ENCODE measurements around the gene PIK3R4.

Gene PIK3R4

GRCh38 chr3:130712718-130713423 is 33.8 kb downstream of the PIK3R4 start:
- H3K4ac ChIP-seq (ENCODE audit: low read depth, low read length) = no peak overlapping the region
- WGBS (ENCODE audit: extremely low coverage, insufficient coverage, insufficient read length) = no CpG with 5 or more reads among the region's 3 CpGs
- no peaks in the 10 kb centered on the region for H3K79me1 ChIP-seq (ENCODE audit: low read length)
- H3K9me3 ChIP-seq (ENCODE audit: insufficient read depth, low read depth, low read length) = no peaks in the 10 kb centered on the region
- H3K4me2 ChIP-seq (ENCODE audit: low read length) = no peak overlapping the region
- H3K14ac ChIP-seq (ENCODE audit: low read length) = no peak overlapping the region
- H3K27ac ChIP-seq (ENCODE audit: low read depth, low read length) = no peak overlapping the region
- no peak overlapping the region for H3K4me3 ChIP-seq (ENCODE audit: low read depth, low read length)
- no peaks in the 10 kb centered on the region for H3K27me3 ChIP-seq (ENCODE audit: insufficient read depth, low read length)
- H4K12ac ChIP-seq (ENCODE audit: low read depth, low read length) = no peak overlapping the region
- H3K23ac ChIP-seq (ENCODE audit: low read length) = no peak overlapping the region
- H3K18ac ChIP-seq (ENCODE audit: low read length) = no peak overlapping the region
- no peaks in the 10 kb centered on the region for H3K79me2 ChIP-seq (ENCODE audit: control insufficient read depth, insufficient read depth, low read length, poor library complexity)
- no peak overlapping the region for H2BK120ac ChIP-seq (ENCODE audit: insufficient read depth, low read length, poor library complexity)
- H2AFZ ChIP-seq (ENCODE audit: insufficient read depth, low read length, poor library complexity) = no peak overlapping the region
- H3K36me3 ChIP-seq (ENCODE audit: control insufficient read depth in 1 of 2, insufficient read depth in 2 of 2, low read length in 2 of 2) = peaks cover 5 to 10% of the 10 kb centered on the region in 2 experiments
- no peak overlapping the region for H2BK12ac ChIP-seq (ENCODE audit: low read length)
- H2AK5ac ChIP-seq (ENCODE audit: low read length) = no peak overlapping the region
- no peak for DNase-seq
- no peaks in the 10 kb centered on the region for H3K4me1 ChIP-seq (ENCODE audit: control insufficient read depth in 1 of 2, insufficient read depth in 2 of 2, low read length in 2 of 2)
- H4K91ac ChIP-seq (ENCODE audit: low read depth, low read length) = no peak overlapping the region
- no peak overlapping the region for H3K9ac ChIP-seq (ENCODE audit: low read length)
- no peak overlapping the region for H2BK5ac ChIP-seq (ENCODE audit: low read depth, low read length, poor library complexity)
- no peak overlapping the region for H4K8ac ChIP-seq (ENCODE audit: low read depth, low read length)

GRCh38 chr3:130711565-130712324 is 34.9 kb downstream of the PIK3R4 start:
- Histone ChIP-seq H3K27me3 (ENCODE audit: insufficient read depth, low read length) (no peaks in the 10 kb centered on the region), H3K4me1 (ENCODE audit: control insufficient read depth in 1 of 2, insufficient read depth in 2 of 2, low read length in 2 of 2) (no peaks in the 10 kb centered on the region), H3K4me2 (ENCODE audit: low read length) (no peak overlapping the region), H3K18ac (ENCODE audit: low read length) (no peak overlapping the region), H3K79me1 (ENCODE audit: low read length) (no peaks in the 10 kb centered on the region), H3K4me3 (ENCODE audit: low read depth, low read length) (no peak overlapping the region), H2BK12ac (ENCODE audit: low read length) (no peak overlapping the region), H4K8ac (ENCODE audit: low read depth, low read length) (no peak overlapping the region), H3K14ac (ENCODE audit: low read length) (no peak overlapping the region), H4K91ac (ENCODE audit: low read depth, low read length) (no peak overlapping the region), H3K4ac (ENCODE audit: low read depth, low read length) (no peak overlapping the region), H2AFZ (ENCODE audit: insufficient read depth, low read length, poor library complexity) (no peak overlapping the region), H3K23ac (ENCODE audit: low read length) (no peak overlapping the region), H3K27ac (ENCODE audit: low read depth, low read length) (no peak overlapping the region), H2BK120ac (ENCODE audit: insufficient read depth, low read length, poor library complexity) (no peak overlapping the region), H3K9me3 (ENCODE audit: insufficient read depth, low read depth, low read length) (no peaks in the 10 kb centered on the region), H3K36me3 (ENCODE audit: control insufficient read depth in 1 of 2, insufficient read depth in 2 of 2, low read length in 2 of 2) (peaks cover 4 to 10% of the 10 kb centered on the region in 2 experiments), H2BK5ac (ENCODE audit: low read depth, low read length, poor library complexity) (no peak overlapping the region), H3K79me2 (ENCODE audit: control insufficient read depth, insufficient read depth, low read length, poor library complexity) (no peaks in the 10 kb centered on the region), H2AK5ac (ENCODE audit: low read length) (no peak overlapping the region), H3K9ac (ENCODE audit: low read length) (no peak overlapping the region), H4K12ac (ENCODE audit: low read depth, low read length) (no peak overlapping the region)
- DNase-seq = no peak
- WGBS (ENCODE audit: extremely low coverage, insufficient coverage, insufficient read length) = no CpG with 5 or more reads among the region's 4 CpGs

- Histone ChIP-seq H4K8ac (ENCODE audit: low read depth, low read length) (no peak overlapping the region), H3K23ac (ENCODE audit: low read length) (no peak overlapping the region), H4K12ac (ENCODE audit: low read depth, low read length) (no peak overlapping the region), H2BK120ac (ENCODE audit: insufficient read depth, low read length, poor library complexity) (no peak overlapping the region), H3K9me3 (ENCODE audit: insufficient read depth, low read depth, low read length) (no peaks in the 10 kb centered on the region), H3K18ac (ENCODE audit: low read length) (no peak overlapping the region), H3K4ac (ENCODE audit: low read depth, low read length) (no peak overlapping the region), H2BK12ac (ENCODE audit: low read length) (no peak overlapping the region), H3K9ac (ENCODE audit: low read length) (no peak overlapping the region), H2AK5ac (ENCODE audit: low read length) (no peak overlapping the region), H3K4me2 (ENCODE audit: low read length) (no peak overlapping the region), H3K4me3 (ENCODE audit: low read depth, low read length) (no peak overlapping the region), H3K79me1 (ENCODE audit: low read length) (no peaks in the 10 kb centered on the region), H3K14ac (ENCODE audit: low read length) (no peak overlapping the region), H3K27me3 (ENCODE audit: insufficient read depth, low read length) (no peaks in the 10 kb centered on the region), H2AFZ (ENCODE audit: insufficient read depth, low read length, poor library complexity) (no peak overlapping the region), H3K36me3 (ENCODE audit: control insufficient read depth in 1 of 2, insufficient read depth in 2 of 2, low read length in 2 of 2) (peaks cover 4 to 7% of the 10 kb centered on the region in 2 experiments), H3K4me1 (ENCODE audit: control insufficient read depth in 1 of 2, insufficient read depth in 2 of 2, low read length in 2 of 2) (no peaks in the 10 kb centered on the region), H3K79me2 (ENCODE audit: control insufficient read depth, insufficient read depth, low read length, poor library complexity) (no peaks in the 10 kb centered on the region), H2BK5ac (ENCODE audit: low read depth, low read length, poor library complexity) (no peak overlapping the region), H3K27ac (ENCODE audit: low read depth, low read length) (no peak overlapping the region), H4K91ac (ENCODE audit: low read depth, low read length) (no peak overlapping the region)
- WGBS (ENCODE audit: extremely low coverage, insufficient coverage, insufficient read length) = no CpG with 5 or more reads among the region's 1 CpG
- no peak for DNase-seq
Measured at GRCh38 chr3:130709671-130710070, 37.0 kb downstream of the PIK3R4 start.

- Histone ChIP-seq H3K23ac (ENCODE audit: low read length) (no peak overlapping the region), H3K9ac (ENCODE audit: low read length) (no peak overlapping the region), H3K4me2 (ENCODE audit: low read length) (no peak overlapping the region), H3K4ac (ENCODE audit: low read depth, low read length) (no peak overlapping the region), H3K79me2 (ENCODE audit: control insufficient read depth, insufficient read depth, low read length, poor library complexity) (no peaks in the 10 kb centered on the region), H3K36me3 (ENCODE audit: control insufficient read depth in 1 of 2, insufficient read depth in 2 of 2, low read length in 2 of 2) (peaks cover 2 to 5% of the 10 kb centered on the region in 2 experiments), H4K8ac (ENCODE audit: low read depth, low read length) (no peak overlapping the region), H3K18ac (ENCODE audit: low read length) (no peak overlapping the region), H4K12ac (ENCODE audit: low read depth, low read length) (no peak overlapping the region), H4K91ac (ENCODE audit: low read depth, low read length) (no peak overlapping the region), H2AK5ac (ENCODE audit: low read length) (no peak overlapping the region), H2BK5ac (ENCODE audit: low read depth, low read length, poor library complexity) (no peak overlapping the region), H3K27ac (ENCODE audit: low read depth, low read length) (no peak overlapping the region), H2AFZ (ENCODE audit: insufficient read depth, low read length, poor library complexity) (no peak overlapping the region), H2BK12ac (ENCODE audit: low read length) (no peak overlapping the region), H3K4me1 (ENCODE audit: control insufficient read depth in 1 of 2, insufficient read depth in 2 of 2, low read length in 2 of 2) (no peaks in the 10 kb centered on the region), H3K9me3 (ENCODE audit: insufficient read depth, low read depth, low read length) (no peaks in the 10 kb centered on the region), H3K27me3 (ENCODE audit: insufficient read depth, low read length) (no peaks in the 10 kb centered on the region), H2BK120ac (ENCODE audit: insufficient read depth, low read length, poor library complexity) (no peak overlapping the region), H3K79me1 (ENCODE audit: low read length) (no peaks in the 10 kb centered on the region), H3K4me3 (ENCODE audit: low read depth, low read length) (no peak overlapping the region), H3K14ac (ENCODE audit: low read length) (no peak overlapping the region)
- WGBS (ENCODE audit: extremely low coverage, insufficient coverage, insufficient read length) = no CpG with 5 or more reads among the region's 3 CpGs
- no peak for DNase-seq
Measured at GRCh38 chr3:130707902-130708601, 38.6 kb downstream of the PIK3R4 start.
